ENCODE results near the gene BANP.
"Not testable (repeated sequence)": the region's sequence is repeated elsewhere in the genome, so short reads cannot be mapped to it uniquely, and the experiment has no call there.

The BANP gene

DNA sequence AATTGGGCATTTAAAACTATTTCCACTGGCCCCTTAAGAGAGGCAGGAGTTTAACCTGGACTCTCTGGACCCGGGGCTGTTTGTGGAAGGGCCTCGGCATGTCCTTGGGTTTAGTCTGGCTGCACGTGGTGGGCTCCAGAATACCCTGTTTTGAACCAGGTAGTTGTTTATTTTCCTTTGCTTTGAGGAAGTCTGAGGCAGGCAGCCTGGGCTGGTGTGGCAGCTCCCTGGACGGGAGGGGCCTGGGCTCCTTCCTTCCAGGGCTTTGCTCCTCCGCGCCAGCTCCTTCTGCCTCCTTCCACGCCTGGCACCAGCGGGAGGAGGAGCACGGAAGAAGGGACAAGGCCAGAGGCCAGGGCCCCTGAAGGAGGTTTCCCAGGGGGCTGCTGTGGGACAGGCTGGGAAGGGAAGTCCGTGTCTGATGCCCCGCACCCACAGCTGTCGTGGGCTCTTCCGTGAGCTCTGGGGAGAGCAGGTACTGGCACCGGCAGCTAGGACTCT lies 15.5 kb downstream of the BANP start:
- no peak for DNase-seq (ENCODE audit: low read depth in 2 of 2)

DNA sequence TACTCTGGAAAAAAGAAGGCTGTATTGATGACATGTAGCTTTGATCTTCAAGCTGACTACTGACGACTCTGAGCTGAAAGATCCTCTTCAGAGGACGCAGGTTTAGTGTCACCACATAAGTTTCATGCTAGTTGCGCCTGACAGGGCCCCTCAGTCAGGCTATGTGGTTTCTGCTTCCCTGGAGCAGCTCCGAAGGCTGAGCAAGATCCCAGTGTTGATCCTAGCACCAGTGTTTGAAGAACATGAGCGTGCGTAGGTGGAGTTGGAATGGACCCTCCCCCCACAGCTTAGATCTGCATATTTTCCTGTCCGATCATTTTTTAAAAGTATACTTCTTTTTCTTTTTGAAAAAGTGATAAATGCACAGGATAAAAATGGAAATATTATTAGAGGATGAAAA lies 17.3 kb downstream of the BANP start:
- DNase-seq (ENCODE audit: low read depth in 2 of 2): no peak

DNA sequence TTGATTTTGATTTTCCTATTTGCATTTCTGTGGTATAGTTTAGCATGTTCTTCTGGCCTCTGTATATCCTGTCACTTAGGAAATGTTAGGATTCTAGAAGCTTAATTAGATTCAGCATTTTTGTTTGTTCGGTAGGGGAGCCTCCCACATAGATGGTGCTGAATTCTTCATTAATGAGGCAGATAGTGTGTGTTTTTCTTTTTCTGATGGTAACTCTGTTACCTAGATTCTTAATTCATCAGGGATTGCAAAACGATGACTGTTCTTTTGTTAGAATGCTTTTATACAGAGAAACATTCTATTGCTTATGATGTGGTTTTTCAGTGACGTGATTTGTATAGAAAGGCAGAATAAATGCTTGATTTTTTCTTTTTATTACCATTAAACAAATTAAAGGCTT lies 19.0 kb downstream of the BANP start:
- DNase-seq (ENCODE audit: low read depth in 2 of 2): no peak

DNA sequence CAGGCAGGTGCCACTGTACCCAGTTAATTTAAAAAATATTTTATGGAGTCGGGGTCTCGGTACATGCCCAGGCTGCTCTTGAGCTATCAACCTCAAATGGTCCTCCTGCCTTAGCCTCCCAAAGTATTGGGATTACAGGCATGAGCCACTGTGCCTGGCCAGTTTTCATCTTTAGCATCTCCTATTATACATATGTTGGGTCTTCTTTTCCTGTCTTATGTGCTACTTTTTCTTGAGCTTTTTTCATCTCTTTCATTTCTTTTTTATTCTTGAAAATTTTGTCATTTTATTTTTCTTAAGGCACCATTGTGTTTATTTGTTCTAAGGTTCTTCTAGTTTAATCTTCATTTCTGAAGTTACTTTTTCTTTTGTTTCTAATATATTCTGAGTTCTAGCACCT lies 20.7 kb downstream of the BANP start:
- DNase-seq (ENCODE audit: low read depth in 2 of 2): no peak

DNA sequence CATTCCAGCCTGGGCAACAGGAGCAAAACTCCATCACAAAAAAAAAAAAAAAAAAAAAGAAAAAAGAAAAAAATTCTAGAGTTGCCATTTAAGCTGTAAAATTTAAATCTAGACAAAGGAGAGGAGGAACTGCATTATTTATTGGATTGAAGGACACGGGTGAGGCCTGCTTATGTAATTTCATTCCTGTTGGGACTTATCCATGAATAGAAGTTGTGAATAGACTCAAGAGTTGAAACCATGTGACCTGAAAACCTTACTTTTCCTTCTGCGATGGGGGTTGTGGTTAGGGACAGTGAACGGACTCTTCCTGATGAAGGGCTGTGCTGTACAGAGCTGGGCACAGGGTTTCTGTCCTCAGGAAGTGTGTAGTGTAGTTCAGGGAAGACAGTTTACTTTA lies 22.5 kb downstream of the BANP start:
- no peak for DNase-seq (ENCODE audit: low read depth in 2 of 2)

DNA sequence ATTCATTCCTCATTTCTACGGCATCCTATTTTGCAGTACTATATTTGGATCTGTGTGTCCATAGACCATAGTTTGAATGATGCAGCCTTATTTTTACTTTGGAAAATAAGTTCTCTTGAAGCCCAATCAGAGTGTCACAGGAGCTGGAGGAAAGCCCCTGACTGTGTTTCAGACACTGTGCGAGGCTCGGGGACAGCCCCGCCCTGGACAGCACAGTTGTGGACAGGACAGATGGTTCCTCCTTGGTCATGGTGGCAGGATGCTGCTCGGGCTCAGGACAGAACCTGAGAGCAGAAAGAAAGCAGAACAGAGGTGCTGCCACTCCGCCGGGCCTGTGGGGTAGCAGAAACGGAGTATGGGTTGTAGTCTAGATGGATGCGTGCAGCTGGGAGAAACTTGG lies 22.9 kb downstream of the BANP start:
- DNase-seq (ENCODE audit: low read depth in 2 of 2): no peak

DNA sequence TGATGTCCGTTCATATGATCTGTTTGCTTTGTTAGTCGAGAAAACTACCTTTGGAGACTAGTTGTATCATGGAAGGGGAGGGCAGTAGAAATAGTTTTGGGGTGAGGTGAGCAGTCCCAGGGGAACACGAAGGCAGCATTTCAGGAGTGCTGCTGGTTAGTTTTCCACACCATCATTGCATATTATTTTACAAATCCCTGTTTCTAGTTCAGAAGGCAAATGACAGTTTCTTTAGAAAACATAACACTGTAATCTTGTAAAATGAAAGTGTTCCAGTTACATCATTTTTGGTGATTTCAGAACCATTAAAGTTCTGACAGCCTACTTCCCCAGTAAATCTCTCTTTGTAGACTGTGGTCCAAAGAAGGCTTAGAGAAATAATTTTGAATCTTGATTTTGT lies 25.4 kb downstream of the BANP start:
- no peak for DNase-seq (ENCODE audit: low read depth in 2 of 2)

DNA sequence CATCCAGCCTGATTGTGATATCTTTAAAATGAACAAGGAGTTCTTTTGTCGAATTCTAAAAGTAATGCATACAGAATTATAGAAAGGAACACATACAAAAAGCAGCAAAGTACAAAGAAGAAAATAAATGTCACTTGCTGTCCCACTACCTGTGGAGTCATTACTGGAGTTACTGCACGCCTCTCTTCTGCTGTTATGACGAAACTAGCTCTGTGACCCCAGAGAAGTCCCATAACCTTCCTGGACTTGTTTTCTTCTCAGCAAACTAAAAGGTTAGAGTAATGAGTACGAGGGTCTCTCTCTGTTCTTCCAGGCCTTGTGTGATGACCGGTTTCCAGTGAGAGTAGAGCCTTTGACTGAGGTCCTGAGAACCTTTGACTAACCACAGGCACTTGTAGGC lies 26.9 kb downstream of the BANP start:
- DNase-seq (ENCODE audit: low read depth in 2 of 2): no peak

DNA sequence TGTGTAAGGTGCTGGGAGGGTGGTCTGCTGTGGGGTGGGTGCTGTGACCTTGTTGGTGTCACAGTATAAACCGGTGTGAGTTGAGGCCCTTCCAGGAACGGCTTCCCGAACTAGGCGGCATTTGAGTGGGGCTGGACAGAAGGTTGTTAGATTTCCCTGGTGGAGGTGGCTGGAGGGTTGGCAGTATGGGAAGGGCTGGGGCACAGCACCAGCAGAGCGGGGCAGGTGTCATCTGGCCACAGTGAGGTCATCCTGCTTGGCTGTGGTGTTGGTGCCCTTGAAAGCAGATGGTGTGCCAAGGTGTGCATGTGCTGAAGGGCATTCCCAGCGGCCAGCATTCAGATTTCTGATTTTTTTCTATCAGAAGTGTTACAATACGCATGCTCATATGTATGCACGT lies 28.1 kb downstream of the BANP start:
- no peak for DNase-seq (ENCODE audit: low read depth in 2 of 2)

DNA sequence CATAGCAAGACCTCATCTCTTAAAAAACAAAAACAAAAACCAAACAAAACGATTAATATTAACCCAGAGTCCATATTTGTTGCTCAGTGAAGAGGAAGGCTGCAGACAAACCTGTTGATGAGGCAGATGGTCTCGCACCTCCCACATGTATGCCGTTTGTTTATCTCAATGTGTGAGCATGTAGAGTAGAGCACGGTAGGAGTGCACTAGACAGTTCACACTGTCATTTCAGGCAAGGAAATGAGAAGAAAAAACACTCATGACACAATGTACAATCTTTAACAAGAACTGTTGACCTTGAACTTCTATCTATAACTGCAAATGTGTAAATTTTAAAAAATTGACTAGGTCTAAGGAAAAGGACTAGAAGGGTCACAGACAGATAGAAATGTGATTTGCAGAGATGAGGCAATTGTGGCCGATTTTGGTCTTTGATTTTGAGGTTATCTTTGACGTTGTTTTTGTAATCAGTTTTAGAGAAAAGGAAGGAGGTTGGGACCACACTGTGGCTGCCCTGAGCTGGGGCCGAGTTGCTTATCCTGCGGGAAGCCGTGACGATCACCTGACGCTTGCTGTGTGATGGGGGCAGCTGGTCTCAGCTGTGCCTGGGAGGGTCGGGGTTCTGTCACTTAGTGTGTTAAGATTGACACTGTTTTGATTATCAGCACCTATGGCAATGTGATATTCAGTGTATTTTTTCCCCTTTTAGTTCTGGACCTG lies 28.8 kb downstream of the BANP start:
- DNase-seq (ENCODE audit: low read depth in 2 of 2): not testable (repeated sequence)

DNA sequence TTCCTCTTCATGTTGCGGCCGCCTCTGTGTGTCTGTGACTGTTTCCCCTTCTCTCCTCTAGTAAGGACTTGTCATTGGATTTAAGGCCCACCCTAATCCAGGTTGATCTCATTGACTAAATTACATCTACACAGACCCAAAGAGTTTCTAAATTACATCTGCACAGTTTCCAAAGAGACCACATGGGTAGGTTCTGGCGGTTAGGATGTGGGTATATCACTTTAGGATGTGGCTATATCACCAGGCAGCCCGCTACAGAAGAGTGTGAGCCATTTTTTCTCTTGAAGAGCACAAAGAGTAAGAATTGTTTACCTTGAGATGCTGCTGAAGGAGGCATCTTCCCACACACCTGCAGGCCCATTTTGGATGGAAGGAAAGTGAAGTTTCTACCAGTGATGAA lies 30.1 kb downstream of the BANP start:
- not testable (repeated sequence) for DNase-seq (ENCODE audit: low read depth in 2 of 2)

DNA sequence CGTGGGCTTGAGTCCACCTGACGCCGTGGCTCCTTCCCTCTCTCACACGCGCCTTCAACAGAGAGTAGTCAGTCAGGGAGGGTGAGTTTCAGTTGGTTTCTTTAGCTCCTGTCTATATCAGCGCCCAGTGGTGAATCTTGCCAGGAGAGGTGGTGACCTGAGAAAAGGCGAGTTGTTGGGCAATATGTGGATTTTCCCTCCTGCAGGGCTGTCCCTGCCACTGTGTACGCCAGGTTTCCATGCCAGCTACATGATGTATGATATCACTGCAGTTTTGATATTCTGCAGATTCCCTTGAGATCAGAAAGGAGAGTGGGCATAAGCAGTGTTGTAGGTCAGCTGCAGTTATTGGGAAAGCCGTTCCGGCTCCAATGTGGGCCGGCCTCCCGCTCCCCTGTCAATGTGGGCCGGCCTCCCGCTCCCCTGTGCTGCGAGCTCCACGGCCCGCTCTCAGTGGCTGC lies 31.4 kb downstream of the BANP start:
- no peak for DNase-seq (ENCODE audit: low read depth in 2 of 2)

DNA sequence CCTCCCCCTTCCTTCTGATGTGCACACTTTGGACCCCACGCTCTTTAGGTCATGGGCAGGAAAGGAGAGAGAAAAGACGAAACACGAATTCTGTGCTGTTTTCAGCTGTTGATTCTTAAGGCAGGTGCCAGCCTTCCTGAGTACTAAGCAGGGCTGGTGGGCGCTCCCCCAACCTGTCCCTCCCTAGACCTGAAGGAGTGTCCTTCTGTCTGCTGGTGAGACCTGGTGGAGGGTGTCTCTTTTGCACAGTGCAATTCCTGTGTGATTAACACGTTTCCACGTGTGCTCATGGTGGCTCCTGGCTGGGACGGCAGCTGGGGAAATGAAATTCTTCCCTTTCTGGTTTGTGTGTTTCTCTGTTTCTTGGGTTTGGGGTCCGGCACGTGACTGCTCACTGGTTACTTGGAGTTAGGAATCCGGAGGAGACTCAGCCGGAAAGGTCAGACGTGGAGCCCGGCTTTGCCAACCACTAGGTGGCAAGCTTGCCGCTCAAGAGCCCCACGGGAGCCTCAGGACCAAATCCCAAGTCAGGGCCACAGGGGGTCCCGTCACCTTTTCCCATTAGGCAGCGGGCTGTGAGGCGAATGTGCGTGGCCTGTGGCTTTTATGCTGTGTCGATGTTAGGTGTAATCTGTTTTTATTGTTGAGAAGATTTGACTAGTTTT lies 32.0 kb downstream of the BANP start:
- DNase-seq (ENCODE audit: low read depth in 2 of 2): not testable (repeated sequence)

DNA sequence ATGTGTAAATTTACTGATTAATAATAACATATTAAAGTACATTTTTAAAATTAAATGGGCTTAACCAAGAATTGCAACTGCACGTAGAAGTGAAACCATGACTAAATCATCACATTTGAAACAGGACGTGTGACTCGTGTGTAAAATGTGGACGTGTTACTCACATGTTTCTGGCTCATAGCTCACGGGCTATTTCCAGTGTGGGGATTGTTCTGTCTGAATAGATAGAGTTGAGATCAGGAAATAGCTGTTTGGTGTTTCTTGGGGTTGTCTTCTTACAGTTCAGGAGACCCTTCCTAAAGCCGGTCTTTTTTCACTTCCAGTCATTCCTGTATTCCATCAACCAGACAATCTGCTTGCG lies 32.5 kb downstream of the BANP start:
- DNase-seq (ENCODE audit: low read depth in 2 of 2): not testable (repeated sequence)

DNA sequence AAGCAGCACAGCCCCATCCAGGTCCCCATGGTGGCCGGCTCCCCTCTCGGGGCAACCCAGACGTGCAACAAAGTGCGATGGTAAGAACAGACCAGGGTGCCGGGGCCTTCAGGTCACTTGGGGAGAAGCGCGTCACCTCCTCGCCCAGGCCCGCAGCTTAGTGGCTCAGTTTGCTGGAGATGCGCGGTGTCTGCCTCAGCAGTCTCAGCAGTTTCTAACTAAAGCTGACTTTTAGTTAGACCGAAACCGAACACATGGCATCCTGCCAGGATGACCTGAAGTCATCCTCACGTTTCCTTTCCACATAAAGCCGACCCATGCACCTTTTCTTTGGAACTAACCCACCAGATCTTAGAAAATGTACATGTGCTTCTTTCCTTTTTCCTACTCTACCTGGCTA lies 32.9 kb downstream of the BANP start:
- DNase-seq (ENCODE audit: low read depth in 2 of 2): not testable (repeated sequence)

DNA sequence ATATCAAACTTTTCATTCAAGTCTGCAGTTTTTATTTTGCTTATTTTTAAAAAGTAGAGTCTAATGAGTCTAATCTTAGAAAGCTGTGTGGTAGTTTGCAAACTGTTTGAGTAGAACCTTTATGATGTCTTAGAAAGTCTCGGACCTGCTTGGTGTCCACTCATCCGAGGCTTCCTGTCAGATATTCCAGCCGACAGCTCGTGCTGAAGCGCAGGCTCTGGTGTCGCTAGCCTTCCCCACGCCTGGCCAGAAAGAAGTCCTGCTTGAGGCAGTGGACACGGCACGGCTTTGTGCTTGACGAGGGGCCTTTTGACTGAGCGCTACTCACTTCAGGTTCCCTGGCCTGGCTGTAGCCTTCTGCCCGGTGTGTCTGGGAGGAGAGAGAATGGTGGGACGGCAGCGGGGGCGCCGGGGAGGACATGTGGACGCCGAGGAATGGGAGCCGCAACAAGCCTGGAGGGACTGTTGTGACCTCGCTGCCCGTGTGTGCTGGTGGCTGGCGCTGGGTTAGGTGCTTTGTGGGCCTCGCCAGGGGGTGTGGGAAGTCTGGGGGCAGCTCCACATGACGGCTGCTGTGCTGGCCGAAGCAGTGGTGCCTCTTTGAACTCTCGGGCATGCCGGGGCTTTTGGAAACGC lies 33.5 kb downstream of the BANP start:
- no peak for DNase-seq (ENCODE audit: low read depth in 2 of 2)

DNA sequence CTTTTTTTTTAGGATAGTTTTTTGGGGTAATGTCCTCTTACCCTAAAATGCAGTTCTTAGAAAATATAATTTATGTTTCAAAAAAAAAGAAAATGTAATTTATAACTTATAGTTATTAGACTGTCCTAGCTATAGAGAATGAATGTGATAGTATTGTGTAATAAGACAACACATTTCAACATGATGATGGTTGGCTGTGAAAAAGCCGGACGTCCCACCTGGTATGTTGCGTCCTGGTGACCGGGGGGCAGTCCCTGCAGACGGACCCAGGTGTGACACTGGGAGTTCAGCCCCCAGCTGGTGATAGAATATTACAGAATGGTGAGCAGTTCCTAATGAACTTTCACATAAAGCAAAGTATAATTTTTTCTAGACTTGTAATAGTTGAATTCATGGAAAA lies 34.3 kb downstream of the BANP start:
- DNase-seq (ENCODE audit: low read depth in 2 of 2): not testable (repeated sequence)

DNA sequence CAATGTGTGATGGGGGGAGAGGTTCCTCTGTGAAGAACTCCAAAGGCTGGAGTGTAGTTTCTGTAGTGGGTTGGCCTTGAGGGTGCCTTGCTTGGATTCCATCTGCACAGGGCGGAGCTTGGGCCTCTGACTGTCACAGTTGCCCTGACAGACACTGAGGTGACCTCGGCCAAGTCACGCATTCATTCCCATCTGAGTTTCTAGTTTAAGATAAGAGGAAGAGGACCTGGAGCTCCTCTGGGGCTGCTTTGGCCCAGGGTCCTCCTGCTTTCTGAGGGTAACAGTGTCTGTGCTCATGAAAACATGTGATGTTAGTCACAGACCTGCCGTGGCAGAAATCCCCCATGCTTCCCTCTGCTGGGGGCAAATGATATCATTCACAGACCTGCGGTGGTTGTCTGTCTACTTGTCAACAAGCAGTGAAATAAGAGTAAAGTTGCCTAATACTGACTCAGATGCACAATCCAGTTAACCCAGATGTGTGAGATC lies 35.2 kb downstream of the BANP start:
- peak in 1 of 2 experiments; percentile 27 for DNase-seq (ENCODE audit: low read depth in 2 of 2)

DNA sequence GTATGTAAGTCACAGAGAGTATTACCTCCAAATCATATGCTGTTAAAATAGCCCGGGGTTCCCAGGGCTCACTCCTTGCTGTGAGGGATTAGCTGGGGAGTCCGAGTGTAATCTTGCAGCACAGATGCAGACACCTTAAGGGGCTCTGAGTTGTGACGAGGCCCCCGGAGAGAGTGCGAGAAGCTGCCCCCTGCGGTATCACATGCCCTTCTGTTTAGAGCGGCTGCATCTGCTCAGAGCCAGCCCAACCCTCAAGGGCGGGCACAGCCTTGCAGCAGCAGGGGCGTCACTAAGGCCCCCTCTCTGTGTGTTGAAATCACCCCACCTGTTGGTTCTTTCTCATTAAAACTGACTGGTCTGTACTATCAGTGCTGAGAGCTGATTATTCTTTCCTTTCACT lies 37.4 kb downstream of the BANP start:
- DNase-seq (ENCODE audit: low read depth in 2 of 2): not testable (repeated sequence)

DNA sequence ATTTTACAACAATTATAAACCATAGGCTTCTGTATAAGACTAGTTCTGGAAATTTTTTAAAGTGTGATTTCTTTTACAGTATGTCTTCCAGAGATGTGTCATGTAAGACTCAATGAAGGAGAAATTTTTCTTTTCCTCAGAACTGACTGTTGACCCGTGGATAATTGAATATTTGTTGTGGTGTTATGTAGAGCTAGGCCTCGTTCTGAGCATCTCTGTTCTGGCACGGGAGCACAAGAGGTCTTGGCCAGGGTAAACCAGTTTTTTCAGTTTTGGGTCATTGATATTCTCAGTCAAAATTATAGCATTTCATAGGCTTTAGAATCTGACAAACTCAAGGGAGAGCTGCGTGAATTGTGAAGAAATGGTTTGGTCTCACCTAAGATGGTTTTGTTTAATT lies 39.0 kb downstream of the BANP start:
- not testable (repeated sequence) for DNase-seq (ENCODE audit: low read depth in 2 of 2)

DNA sequence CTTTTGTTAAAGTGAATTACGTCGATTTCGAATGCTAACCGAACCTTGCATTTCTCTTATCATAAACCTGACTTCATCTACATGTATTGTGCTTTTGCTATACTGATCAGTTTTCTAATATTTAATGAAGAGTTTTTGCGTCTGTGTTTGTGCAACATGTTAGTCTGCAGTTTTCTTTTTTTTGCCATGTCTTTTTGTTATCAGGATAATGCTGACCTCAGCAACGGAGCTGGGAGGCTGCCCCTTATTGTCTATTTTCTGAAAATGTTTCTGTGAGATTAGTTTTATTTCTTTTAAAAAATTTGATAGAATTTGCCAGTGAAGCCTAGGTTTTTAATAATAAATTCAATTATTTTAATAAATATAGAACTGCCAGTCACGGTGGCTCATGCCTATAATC lies 40.9 kb downstream of the BANP start:
- DNase-seq (ENCODE audit: low read depth in 2 of 2): not testable (repeated sequence)

DNA sequence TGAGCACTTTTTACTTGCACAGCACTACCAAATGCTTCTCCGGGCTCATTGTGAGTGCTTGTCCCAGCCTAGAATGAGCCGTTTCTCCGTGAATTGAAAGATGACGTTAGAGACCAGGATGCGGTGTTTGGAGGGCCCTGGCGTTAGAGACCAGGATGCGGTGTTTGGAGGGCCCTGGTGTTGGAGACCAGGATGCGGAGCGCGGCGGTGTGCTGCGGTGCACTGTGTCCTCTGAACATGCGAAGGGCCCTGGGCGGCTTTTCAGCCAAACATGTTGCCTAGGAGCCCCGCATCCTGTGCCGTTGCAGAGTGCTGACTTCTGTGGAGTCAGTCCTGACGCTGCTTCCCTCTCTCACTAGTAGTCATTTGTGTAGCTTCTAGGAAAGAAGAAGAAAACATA lies 42.7 kb downstream of the BANP start:
- DNase-seq (ENCODE audit: low read depth in 2 of 2): no peak

DNA sequence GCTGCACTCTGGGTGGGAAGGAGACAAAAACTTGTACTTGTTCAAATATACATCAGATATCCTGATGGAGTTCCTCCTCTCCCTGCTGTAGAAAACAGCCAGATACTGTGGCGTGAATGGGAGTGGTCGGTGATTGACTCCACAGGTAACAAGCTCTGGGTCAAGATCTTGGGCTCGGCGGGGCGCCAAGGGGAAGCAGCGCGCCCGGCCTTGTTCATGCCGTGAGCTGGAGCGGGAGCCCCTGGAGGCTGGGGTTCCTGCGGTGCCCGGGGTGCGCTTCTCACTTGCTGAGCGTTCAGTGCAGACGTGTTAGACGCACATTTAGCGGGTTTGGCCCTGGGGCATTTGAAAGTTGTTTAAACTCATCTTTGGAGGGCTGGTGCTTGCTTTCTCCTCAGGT lies 44.4 kb downstream of the BANP start:
- no peak for DNase-seq (ENCODE audit: low read depth in 2 of 2)

Measured in stimulated activated CD4-positive, alpha-beta T cell treated with anti-CD3 and anti-CD28 coated beads, Interleukin-12 subunit alpha, Interleukin-12 subunit beta, amount 100 ng/mL, for 24 hours (primary cell).